GM18502 (cell line): ENCODE results near the gene LRP1-AS.

Experiments
- ATAC-seq: cut with Tn5 transposase; IDR thresholded peaks from one replicate; pipeline ENCODE4 v1.9.1; 2021; ENCODE audit warnings: mild to moderate bottlenecking; ENCODE audit not compliant: unreplicated experiment, poor library complexity

Gene LRP1-AS

DNA sequence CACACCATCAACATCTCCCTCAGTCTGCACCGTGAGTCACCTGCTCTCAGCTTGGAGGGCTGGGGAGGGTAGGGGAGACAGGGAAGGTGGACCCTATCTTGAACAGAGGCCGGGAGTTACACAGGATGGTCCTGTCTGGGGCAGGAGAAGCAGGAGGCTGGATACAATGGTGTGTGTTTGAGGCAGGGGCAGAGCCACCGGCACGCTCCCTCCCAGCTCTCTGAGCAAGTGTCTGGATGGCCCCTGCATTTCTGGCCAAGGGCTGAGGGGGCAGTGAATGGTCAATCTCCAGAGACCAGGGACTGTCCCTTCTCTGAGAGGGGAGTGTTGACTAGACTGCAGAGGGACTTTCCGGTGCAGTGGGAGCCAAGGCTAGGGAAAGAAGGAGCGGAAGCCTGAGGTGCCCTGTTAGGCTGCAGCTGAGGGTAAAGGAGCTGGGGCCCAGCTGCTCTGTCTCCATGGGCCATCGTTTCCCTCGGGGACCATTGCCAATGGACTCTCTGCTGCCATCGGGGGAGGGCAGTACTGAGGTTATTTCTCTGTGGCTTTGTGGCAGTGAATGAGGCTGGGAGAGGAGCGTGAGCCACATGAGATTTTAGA, 1.9 kb downstream of the LRP1-AS start:
- ATAC-seq = no peak

DNA sequence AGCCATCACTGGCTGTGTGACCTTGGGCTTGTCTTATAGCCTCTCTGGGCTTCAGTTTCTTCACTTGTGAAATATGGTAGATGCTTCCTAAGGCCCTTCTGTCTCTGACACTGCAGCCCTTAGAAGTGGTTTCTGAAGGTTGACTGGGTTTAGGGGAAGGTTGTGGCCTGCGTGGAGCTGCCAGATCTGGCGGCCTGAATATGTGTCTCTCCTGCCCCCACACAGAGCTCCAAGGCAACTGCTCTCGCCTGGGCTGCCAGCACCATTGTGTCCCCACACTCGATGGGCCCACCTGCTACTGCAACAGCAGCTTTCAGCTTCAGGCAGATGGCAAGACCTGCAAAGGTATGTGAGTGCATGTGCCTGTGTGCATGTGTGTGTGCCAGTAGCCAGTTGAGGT, 4.0 kb downstream of the LRP1-AS start:
- no peak for ATAC-seq

DNA sequence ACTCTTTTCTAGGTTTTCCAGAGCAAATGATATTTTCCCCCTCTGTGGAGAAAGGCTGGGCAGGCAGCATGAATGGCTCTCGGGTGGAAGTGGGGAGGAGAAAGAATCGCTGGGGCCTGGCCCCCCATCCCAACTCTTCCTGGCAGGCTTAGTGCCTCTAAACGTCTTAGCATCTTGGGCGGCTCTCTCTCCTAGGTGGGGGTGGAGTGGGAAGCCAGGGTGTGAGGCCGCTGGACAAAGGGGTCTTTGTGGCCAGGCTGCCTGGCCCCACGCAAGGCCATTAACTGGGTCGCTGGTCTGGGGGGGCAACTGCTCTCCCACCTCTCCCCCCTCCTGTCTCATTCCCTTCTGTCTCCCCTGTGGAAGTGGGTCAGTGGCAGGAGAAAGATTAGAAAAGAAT, 4.7 kb downstream of the LRP1-AS start:
- ATAC-seq = no peak

DNA sequence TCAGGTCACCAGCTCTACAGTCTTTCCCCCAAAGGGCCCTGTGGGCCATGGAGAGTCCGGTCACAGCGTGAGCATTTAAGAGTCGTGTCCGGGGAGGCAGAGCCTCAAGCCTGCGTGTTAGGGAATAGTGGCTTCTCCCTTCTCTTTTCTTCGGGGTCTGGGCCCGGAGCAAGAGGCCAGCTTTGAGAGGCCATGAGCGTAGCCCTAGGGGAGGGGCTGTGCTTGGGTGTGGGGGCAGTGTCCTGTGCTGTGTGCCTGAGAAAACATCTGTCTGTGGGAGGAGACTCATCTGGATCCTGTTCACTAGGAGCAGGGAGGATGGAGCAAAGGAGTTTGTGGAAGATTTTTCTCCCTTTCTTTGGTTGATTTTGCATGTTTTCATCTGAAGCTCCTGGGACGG, 5.3 kb downstream of the LRP1-AS start:
- ATAC-seq = no peak

DNA sequence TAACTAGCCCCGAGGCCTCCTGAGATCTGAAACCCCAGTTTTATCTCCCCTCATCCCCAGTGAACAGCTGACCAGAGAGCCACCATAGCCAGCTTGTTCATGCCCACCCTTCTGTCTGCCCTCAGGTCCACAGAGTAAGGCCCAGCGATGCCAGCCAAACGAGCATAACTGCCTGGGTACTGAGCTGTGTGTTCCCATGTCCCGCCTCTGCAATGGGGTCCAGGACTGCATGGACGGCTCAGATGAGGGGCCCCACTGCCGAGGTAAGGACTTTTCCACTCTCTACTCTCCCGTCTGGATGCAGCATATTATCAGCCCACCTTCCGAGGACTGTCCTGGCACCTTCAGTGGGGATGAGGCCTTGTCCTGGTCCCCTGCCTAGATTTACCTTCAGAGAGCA, 6.2 kb downstream of the LRP1-AS start:
- ATAC-seq = no peak

DNA sequence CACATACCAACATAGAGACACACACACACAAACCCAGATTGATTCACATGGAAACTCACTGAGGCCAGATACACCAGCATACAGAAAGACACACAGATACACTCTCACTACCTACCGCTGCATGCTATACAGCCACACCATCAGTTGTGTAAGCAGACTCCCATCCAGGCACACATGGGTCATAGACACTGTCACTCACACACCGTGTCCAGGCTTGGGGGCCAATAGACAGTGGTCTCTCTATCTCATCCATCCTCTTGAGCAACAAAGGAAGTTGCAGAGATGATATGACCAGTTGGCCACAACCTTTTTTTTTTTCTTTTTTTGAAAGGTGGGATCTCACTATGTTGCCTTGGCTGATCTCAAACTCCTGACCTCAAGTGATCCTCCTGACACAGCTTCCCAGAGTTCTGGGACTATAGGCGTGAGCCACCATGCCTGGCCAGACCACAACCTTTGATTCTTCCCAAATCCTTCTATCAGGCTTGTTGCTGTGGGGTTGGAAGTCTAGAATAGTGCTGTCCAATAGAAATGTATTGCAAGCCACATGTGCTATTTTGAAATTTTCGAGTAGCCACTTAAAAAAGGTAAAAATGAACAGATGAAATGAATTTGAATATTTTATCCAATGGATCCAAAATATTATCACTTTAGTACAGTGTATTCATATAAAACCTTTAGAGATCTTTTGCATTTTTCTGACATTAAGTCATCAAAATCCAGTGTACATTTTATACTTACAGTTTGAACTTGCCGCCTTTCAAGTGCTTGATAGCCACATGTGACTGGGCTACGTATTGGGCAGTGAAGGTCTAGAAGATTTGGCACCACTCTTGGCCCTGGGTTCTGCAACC, 7.4 kb downstream of the LRP1-AS start:
- no peak for ATAC-seq

DNA sequence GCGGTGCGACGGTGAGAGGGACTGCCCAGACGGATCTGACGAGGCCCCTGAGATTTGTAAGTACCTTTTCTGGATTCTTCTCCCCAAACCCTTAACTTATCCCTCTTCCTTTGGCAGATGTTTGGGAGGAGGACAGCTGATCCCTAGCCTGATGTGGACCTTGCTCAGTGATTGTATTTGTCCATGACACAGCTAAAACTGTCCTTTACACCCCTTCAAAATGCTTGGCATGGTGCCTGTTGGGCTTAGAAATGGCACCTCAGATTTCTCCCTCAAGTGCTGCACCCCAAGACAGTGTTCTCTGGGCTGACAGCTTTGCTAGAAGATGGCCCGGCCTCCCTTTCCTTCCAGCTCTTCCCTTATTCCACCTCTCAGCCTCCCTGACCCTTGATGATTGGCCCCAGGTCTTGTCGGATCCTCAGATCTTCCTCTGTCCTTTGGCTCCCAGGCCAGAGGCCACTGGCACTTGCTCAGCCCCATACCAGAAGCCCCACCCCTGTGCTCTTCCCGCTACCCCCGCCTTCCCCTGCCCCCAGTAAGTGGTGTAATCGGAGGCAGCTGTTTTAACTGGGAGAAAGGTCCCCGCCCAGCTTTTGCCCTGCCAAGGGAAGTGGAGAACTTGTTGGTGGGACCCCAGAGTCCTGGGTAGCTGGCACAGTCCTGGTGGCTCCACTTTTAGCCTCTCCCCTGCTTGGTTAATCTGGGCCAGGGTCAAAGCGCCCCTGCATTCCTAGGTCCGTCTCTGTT, 8.7 kb downstream of the LRP1-AS start:
- no peak for ATAC-seq

DNA sequence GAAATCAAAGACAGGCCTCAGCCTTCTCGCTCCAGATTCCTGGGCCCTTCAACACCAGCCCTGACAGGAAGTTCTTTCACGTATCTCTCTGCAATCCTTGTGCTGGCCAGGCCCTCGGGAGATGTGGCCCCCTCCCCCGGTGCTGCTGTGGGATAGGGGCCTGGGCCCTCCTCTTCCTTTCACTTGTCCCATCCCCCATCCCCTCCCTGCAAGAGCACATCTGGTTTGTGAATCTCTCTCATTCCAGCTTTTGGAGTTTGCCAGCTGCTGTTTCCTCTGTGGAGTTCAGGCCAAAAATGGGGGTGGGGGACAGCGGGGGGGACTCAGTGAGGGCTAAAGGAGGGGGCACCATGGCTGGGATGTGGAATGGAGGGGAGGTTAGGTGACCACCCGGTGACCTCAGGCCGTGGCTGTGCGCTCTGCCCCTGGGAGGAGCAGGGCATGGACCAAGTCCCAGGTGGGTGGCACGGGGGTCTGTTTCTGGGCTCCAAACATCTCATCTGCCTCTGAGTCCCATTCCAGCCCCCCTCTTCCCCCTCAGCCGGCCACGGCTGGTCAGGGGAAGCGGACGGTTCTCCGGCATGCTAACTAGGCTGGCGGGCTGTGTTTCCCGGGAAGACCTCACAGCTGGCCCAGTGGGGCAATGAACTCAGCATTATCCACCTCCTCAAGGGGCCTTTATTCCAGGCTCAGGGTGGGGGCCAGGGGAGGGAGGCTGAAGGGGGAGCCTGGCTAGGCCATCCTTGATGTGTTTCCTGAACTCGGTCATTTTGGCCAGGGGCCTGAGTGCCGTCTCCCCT, 11.7 kb downstream of the LRP1-AS start:
- no peak for ATAC-seq

DNA sequence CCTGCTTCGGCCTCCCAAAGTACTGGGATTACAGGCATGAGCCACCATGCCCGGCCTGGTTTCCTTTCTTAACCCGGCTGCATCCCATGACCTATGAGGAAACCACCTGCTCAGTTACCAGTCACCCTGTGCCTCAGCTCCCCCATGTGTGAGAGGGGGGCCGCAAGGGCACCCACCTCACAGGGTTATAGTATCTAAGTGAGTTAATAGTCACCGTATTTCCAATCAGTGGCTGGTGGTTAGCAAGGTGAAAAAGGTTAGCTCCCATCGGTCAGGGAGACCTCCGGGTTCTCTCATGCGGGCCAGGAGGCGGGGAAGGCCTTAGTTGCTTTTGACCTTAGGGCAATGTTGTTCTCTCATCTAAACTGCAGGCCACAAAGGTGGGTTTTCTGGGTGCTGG, 12.5 kb downstream of the LRP1-AS start:
- ATAC-seq = no peak

DNA sequence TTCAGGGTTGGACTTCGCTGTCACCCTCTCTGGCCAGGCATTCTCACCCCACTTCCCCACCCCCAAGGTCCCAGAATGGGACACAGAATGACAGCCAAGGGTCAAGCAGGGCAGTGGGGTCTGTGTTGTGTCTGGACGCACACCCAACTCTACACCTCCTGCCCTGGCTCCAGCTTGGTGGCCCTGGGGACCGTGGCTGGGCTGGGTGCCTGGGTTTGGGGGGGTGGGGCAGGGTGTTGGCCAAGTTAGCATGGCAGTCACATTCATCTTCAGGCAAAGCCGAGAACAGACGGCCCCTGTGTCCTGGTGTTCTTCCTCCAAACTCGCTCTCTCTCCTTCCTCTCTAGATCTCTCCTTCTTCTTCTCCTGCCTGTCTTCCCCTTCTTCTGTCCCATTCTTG, 13.5 kb downstream of the LRP1-AS start:
- ATAC-seq = no peak

DNA sequence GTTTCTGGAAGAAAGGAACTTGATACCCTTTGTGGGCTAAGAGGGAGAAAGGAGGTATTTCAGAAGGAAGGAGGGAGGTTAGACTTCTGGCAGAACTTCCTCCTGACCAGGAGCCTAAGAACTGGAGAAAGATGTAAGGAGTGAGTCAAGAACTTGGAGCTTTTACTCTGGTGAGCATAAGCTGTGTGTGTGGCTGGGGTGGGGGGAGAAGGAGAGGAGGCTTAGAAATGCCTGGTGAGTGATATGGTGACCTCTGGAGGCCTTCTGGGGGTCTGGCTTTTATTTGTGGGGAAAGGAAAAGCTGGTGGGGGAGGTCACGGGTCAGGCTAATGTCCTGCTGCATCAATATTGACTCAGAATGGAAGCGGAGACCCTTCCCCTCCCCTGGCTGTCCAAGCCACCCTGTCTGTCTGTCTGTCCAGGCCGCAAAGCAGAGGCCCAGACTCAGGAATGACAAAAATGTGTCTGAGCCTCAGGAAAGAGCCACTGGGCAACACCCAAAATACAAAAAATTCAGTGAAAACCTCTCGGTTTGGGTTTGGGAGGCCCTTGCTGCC, 14.3 kb downstream of the LRP1-AS start:
- ATAC-seq = no peak

DNA sequence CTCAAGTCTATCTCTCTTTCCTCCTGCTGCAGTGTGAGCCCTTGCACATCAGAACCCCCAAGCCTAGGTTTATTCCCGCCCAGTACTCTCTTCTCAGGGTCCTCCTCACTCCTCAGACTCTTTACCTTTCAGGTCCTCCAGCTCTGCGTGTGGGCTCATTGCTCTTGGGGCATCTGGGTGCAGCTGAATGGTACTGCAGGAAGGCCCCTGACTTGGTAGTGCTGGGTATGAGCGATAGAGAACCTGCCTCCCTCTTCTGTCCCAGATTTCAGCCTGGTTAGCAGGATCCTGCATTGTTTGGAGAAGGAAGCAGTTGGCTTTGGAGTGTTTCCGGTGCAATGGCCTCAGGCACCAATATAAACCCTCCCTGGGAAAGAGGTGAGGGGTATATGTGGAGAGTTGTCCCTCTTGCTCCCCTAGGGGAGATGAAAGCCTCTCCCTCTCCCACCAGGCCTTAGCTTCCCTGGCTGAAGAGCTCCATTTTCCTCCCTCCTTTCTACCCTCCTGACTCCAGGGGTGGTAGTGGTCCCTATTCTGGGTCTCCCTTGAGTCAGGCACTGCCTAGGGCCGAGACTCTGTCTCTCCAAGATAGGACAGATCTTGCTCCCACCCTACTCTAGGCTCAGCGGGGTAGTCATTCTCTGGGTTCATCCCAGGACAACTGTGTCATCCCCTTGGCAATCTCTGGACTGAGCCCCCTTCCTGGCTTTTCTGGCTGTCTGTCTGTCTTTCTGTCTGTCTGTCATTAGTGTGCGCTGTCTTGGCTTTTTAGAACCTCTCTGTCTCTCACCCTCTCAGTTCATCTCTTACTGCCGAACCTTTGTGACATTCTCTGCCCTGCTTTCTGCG, 15.3 kb downstream of the LRP1-AS start:
- ATAC-seq = no peak

DNA sequence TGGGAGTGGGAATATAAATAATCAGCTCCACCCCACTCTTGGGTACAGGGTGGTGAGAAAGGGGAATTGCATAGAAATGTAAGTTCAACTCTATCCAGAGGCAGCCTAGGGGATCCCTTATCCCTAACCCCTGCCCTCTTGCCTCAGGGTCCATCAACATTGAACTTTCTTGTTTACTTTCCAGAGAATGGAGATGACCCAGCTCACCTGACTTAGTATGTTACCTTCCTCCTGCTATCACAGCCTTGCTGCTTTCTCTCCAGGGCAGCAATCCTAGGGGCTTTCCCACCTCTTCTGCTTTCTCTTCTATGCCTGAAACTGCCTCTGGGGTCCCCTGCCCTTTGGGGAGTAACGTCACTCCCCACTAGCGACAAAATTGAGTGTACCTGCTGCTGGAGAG, 16.5 kb downstream of the LRP1-AS start:
- ATAC-seq = no peak

DNA sequence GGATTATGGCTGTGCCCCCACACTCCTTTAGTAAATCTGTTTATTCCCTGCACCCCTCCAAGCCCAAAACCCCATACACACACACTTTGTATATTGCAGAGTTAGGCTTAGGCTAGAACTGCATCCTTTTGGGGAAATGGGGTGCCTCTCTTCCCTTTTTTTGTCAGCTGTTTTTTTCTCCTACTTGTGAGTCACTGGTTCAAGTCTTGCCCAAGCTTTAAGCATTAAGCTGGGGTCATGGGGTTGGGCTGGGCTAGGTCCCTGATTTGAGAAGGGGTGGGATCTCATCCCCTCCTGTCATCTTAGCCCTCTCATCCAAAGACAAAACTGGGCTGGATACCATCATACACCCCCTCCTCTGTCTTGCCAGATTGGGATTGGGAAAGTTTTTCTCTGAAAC, 17.5 kb downstream of the LRP1-AS start:
- no peak for ATAC-seq

DNA sequence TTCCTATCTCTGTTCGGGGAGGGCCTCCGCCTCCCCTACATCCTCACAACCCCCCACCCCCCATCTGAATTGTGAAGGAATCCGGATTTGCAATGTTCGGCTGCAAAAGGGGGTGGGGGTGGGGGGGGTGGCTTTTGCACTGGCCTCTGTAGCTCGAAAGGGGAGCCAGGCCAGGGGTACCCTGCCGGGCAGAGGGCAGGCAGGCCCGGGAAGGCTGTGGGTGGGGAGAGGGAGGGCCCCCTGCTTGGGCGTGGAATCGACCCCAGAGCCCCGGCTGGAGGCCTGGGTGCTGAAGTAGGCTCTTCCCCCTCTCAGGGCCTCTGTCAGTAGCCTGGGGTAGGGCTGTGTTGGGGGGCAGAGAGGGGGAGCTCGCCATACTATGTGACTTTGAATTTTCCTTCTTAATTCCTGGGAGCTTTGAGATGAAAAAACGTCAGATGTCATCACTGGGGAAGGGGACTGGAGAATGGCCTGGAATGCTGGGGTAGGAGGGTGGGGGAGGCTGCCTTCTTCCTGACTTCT, 18.0 kb downstream of the LRP1-AS start:
- ATAC-seq = no peak

DNA sequence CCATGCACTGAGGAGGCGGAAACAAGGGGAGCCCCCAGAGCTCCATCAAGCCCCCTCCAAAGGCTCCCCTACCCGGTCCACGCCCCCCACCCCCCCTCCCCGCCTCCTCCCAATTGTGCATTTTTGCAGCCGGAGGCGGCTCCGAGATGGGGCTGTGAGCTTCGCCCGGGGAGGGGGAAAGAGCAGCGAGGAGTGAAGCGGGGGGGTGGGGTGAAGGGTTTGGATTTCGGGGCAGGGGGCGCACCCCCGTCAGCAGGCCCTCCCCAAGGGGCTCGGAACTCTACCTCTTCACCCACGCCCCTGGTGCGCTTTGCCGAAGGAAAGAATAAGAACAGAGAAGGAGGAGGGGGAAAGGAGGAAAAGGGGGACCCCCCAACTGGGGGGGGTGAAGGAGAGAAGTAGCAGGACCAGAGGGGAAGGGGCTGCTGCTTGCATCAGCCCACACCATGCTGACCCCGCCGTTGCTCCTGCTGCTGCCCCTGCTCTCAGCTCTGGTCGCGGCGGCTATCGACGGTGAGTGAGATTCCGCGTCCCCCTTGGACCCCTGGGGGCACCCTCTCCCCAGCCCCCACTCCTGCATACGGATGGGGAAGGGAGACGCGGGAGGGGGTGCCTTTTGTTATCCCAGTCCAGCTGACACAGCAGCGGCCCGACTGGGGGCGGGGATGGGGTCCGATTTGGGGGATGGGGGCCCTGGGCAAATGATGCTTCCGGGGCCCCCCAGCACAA, 18.7 kb downstream of the LRP1-AS start:
- ATAC-seq = no peak

DNA sequence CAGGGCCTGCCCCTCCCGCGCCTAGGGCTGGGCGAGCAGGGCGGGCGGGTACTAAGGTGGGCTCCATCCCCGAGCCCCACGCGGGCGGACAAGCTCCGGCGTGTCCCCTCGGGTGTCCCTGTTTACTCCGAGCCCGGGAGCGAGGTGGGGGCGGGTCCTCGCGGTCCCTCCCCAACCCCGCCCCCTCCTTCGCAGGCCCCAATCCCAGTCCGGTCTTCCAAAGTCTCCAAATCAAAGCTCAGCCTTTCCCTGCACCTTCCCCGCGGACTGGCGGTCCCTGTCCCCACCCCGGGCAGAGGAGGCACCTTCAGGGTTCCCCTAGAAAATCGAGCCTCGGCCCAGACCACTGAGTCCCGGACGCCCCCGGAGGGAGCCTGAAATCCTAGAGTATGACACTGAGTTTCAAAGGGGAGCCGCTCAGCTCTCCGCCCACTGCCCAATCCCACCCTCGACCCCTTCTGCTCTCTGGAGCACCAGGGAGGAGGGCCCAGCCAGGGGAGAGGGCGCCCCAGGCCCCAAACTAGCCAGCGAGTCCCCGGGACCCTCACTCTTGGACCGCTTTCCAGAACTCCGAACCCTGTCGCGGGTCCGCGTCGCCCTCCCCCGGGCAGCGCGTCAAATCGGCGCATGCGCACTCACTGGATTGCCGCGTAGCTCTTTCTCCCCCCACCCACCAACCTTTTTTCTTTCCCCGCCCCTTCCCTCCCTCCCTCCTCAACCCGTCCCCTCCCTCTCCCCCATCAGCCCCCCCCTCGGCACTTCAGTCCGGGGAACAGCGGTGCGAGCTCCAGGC, 19.5 kb downstream of the LRP1-AS start, which contains the start of gene LRP1:
Gene LRP1, plus strand, starts transcription at position 758 of the 793 bp plus-strand sequence. CDS start 482 bp downstream, outside the sequence.
- ATAC-seq = no peak
